ENCODE measurements around the gene TRIM13. TPM values are rescaled to one million over a fixed set of nuclear protein-coding genes. Genes with fewer than 3 reads are reported as not detected.

Gene TRIM13
- total RNA-seq, 3 donors from 2014 or later, result 16.0 to 28.8 (median 22.9) TPM

GRCh38 chr13:50065712-50066111 is 68.9 kb downstream of the TRIM13 start:
- Histone ChIP-seq H3K27me3 (no peaks in the 10 kb centered on the region), H3K9me3 (no peaks in the 10 kb centered on the region), H3K36me3 (no peaks in the 10 kb centered on the region), H3K4me3 (no peak overlapping the region), H3K4me1 (no peaks in the 10 kb centered on the region), H3K27ac (no peak overlapping the region)
- DNase-seq (ENCODE audit: low spot score in 2 of 2), result no peak
- no peak for TF ChIP-seq POLR2A (IDR thresholded peaks at IDR 0.05)
- TF ChIP-seq CTCF (IDR thresholded peaks at IDR 0.05), result no peak
- TF ChIP-seq POLR2AphosphoS5 (IDR thresholded peaks at IDR 0.05), result no peak
- intact Hi-C loops (cut with DNase I; ENCODE audit: low total_unique reads), result no loop called here

Other genes with a start within 250 kb of the TRIM13 start
- 10 to 100 TPM; 25.6 to 35.5 (median 25.8) TPM for gene KPNA3, start 204.4 kb upstream of the TRIM13 start, total RNA-seq
- gene SPRYD7, start 60.7 kb upstream of the TRIM13 start, total RNA-seq, result 1 to 10 TPM; 3.0 to 6.1 (median 3.9) TPM
- gene KCNRG, start 18.4 kb downstream of the TRIM13 start, total RNA-seq, result 1 to 10 TPM; 1.6 to 2.6 (median 1.8) TPM